Measurements from ENCODE around the gene CADM1.

The CADM1 gene

GRCh38 chr11:115290893-115291292 is 213.3 kb downstream of the CADM1 start:
- Histone ChIP-seq H3K9me3 (ENCODE audit: insufficient read depth, low read length) (no peaks in the 10 kb centered on the region), H3K27me3 (ENCODE audit: low read depth, low read length) (no peaks in the 10 kb centered on the region), H3K4me2 (ENCODE audit: low read length) (no peak overlapping the region), H3K4me1 (ENCODE audit: low read length) (no peaks in the 10 kb centered on the region), H4K20me1 (ENCODE audit: insufficient read depth, low read length) (no peaks in the 10 kb centered on the region), H3K27ac (ENCODE audit: low read length) (no peak overlapping the region), H3K4me3 (ENCODE audit: low read length) (no peak overlapping the region), H3K9ac (ENCODE audit: low read length) (no peak overlapping the region), H3K79me2 (ENCODE audit: low read length) (no peaks in the 10 kb centered on the region), H2AFZ (ENCODE audit: low read depth, low read length) (no peak overlapping the region), H3K36me3 (replicated peaks; ENCODE audit: low read depth, low read length) (no peaks in the 10 kb centered on the region)
- TF ChIP-seq EZH2phosphoT487 (IDR thresholded peaks at IDR 0.05; ENCODE audit: low read depth) (no peak), CTCF (IDR thresholded peaks at IDR 0.05; ENCODE audit: low read depth, low read length) (no peak)

- no peak for TF ChIP-seq EZH2phosphoT487 (IDR thresholded peaks at IDR 0.05; ENCODE audit: low read depth)
- TF ChIP-seq CTCF (IDR thresholded peaks at IDR 0.05; ENCODE audit: low read depth, low read length): no peak
- no peak overlapping the region for H3K9ac ChIP-seq (ENCODE audit: low read length)
- H2AFZ ChIP-seq (ENCODE audit: low read depth, low read length): no peak overlapping the region
These were observed 213.7 kb downstream of the CADM1 start for GRCh38 chr11:115290479-115290878.

DNA sequence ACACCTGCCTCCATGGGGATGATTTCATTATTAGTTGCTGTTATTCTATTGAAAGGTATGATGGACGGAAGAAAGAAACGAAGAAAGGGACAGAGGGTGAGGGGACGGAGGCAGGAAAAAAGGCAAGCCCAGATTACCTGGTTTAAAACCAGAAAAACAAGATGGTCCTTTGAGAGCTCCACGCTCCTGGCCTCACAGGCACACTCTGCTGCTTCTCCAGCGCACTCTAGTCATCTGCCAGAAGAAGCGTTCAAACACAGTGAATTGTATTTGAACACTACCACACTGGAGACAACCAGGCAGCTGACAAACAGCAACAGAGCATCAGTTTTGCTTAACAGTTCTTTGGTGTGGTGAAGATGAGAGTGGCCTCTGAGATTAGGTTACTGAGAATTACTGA is 216.9 kb downstream of the CADM1 start:
- no peak for TF ChIP-seq EZH2phosphoT487 (IDR thresholded peaks at IDR 0.05; ENCODE audit: low read depth)
- no peak for TF ChIP-seq CTCF (IDR thresholded peaks at IDR 0.05; ENCODE audit: low read depth, low read length)
- no peak overlapping the region for H3K4me2 ChIP-seq (ENCODE audit: low read length)

More at GRCh38 chr11:115290479-115290878, 213.7 kb downstream of the CADM1 start:
- no peaks in the 10 kb centered on the region for H4K20me1 ChIP-seq (ENCODE audit: insufficient read depth, low read length)
- no peak overlapping the region for H3K4me3 ChIP-seq (ENCODE audit: low read length)
- no peaks in the 10 kb centered on the region for H3K79me2 ChIP-seq (ENCODE audit: low read length)
- H3K4me2 ChIP-seq (ENCODE audit: low read length): no peak overlapping the region
- H3K4me1 ChIP-seq (ENCODE audit: low read length): no peaks in the 10 kb centered on the region
- no peaks in the 10 kb centered on the region for H3K27me3 ChIP-seq (ENCODE audit: low read depth, low read length)
- H3K36me3 ChIP-seq (replicated peaks; ENCODE audit: low read depth, low read length): no peaks in the 10 kb centered on the region
- no peak overlapping the region for H3K27ac ChIP-seq (ENCODE audit: low read length)
- no peaks in the 10 kb centered on the region for H3K9me3 ChIP-seq (ENCODE audit: insufficient read depth, low read length)

GRCh38 chr11:115286614-115287013 is 217.6 kb downstream of the CADM1 start:
- Histone ChIP-seq H4K20me1 (ENCODE audit: insufficient read depth, low read length) (no peaks in the 10 kb centered on the region), H2AFZ (ENCODE audit: low read depth, low read length) (no peak overlapping the region), H3K27ac (ENCODE audit: low read length) (no peak overlapping the region), H3K4me3 (ENCODE audit: low read length) (no peak overlapping the region), H3K4me1 (ENCODE audit: low read length) (no peaks in the 10 kb centered on the region), H3K36me3 (replicated peaks; ENCODE audit: low read depth, low read length) (no peaks in the 10 kb centered on the region), H3K4me2 (ENCODE audit: low read length) (no peak overlapping the region), H3K9ac (ENCODE audit: low read length) (no peak overlapping the region), H3K9me3 (ENCODE audit: insufficient read depth, low read length) (no peaks in the 10 kb centered on the region), H3K27me3 (ENCODE audit: low read depth, low read length) (peaks cover 9% of the 10 kb centered on the region), H3K79me2 (ENCODE audit: low read length) (no peaks in the 10 kb centered on the region)
- no peak for TF ChIP-seq EZH2phosphoT487 (IDR thresholded peaks at IDR 0.05; ENCODE audit: low read depth)
- TF ChIP-seq CTCF (IDR thresholded peaks at IDR 0.05; ENCODE audit: low read depth, low read length): no peak

More for the DNA sequence above, 216.9 kb downstream of the CADM1 start:
- Histone ChIP-seq H4K20me1 (ENCODE audit: insufficient read depth, low read length) (no peaks in the 10 kb centered on the region), H3K4me3 (ENCODE audit: low read length) (no peak overlapping the region), H3K4me1 (ENCODE audit: low read length) (no peaks in the 10 kb centered on the region), H3K9me3 (ENCODE audit: insufficient read depth, low read length) (no peaks in the 10 kb centered on the region), H3K27me3 (ENCODE audit: low read depth, low read length) (0 out of 2 replicates have a peak, but pooled peaks cover 3% of the 10 kb centered on the region), H3K36me3 (replicated peaks; ENCODE audit: low read depth, low read length) (no peaks in the 10 kb centered on the region), H3K79me2 (ENCODE audit: low read length) (no peaks in the 10 kb centered on the region), H3K9ac (ENCODE audit: low read length) (no peak overlapping the region), H2AFZ (ENCODE audit: low read depth, low read length) (no peak overlapping the region), H3K27ac (ENCODE audit: low read length) (no peak overlapping the region)

Data from OCI-LY3 (cell line).